SK-N-SH (cell line): Measurements from ENCODE around the gene NRARP.

Source experiments
- ELF1 ChIP-seq: IDR thresholded peaks from 2 replicates; pipeline ENCODE4 v1.4.0; 2012
- EP300 ChIP-seq, 2 experiments: IDR thresholded peaks; 2 replicates each; pipeline versions ENCODE4 v1.4.0 to v1.6.1; 2012; ENCODE audit warnings: borderline replicate concordance in 1 of 2, low read depth in 1 of 2, low read length in 1 of 2
- FOXJ3 ChIP-seq: sonication (generic); formaldehyde crosslinking; IDR thresholded peaks from 2 replicates; pipeline ENCODE4 v1.5.1; 2020; ENCODE audit warnings: mild to moderate bottlenecking, missing genetic modification reagents
- GABPA ChIP-seq: IDR thresholded peaks from 2 replicates; pipeline ENCODE4 v1.4.0; 2012; ENCODE audit warnings: low read depth, mild to moderate bottlenecking
- GATA2 ChIP-seq: sonication (generic); formaldehyde crosslinking; IDR thresholded peaks from 2 replicates; pipeline ENCODE4 v1.5.0; 2020; ENCODE audit warnings: mild to moderate bottlenecking, missing genetic modification reagents
- JUND ChIP-seq: IDR thresholded peaks from 2 replicates; pipeline ENCODE4 v1.4.0; 2012
- NRF1 ChIP-seq: IDR thresholded peaks from 2 replicates; pipeline ENCODE4 v1.6.1; 2012; ENCODE audit warnings: low read depth, mild to moderate bottlenecking, low read length
- POLR2AphosphoS5 ChIP-seq: IDR thresholded peaks from 2 replicates; pipeline ENCODE4 v1.6.1; 2012; ENCODE audit warnings: low read depth, low read length
- TAF1 ChIP-seq: IDR thresholded peaks from 2 replicates; pipeline ENCODE4 v1.6.1; 2012; ENCODE audit warnings: low read depth, mild to moderate bottlenecking, low read length, moderate library complexity, borderline replicate concordance
- TCF12 ChIP-seq: IDR thresholded peaks from 2 replicates; pipeline ENCODE4 v1.4.0; 2012
- YY1 ChIP-seq: IDR thresholded peaks from 2 replicates; pipeline ENCODE4 v1.4.0; 2012; ENCODE audit warnings: low read depth, mild to moderate bottlenecking
- TF ChIP-seq, protein P1 (sequence below): fragments of 200-600 bp; sonication (generic); IDR thresholded peaks from 2 replicates; pipeline ENCODE4 v1.6.1; 2017; ENCODE audit warnings: antibody characterized with exemption, mild to moderate bottlenecking, moderate library complexity
- TF ChIP-seq, protein P2 (sequence below): IDR thresholded peaks from 2 replicates; pipeline ENCODE4 v1.4.0; 2012; ENCODE audit warnings: low read depth, borderline replicate concordance
- TF ChIP-seq, protein P3 (sequence below): IDR thresholded peaks from 2 replicates; pipeline ENCODE4 v1.4.0; 2012; ENCODE audit warnings: low read depth

DNA sequence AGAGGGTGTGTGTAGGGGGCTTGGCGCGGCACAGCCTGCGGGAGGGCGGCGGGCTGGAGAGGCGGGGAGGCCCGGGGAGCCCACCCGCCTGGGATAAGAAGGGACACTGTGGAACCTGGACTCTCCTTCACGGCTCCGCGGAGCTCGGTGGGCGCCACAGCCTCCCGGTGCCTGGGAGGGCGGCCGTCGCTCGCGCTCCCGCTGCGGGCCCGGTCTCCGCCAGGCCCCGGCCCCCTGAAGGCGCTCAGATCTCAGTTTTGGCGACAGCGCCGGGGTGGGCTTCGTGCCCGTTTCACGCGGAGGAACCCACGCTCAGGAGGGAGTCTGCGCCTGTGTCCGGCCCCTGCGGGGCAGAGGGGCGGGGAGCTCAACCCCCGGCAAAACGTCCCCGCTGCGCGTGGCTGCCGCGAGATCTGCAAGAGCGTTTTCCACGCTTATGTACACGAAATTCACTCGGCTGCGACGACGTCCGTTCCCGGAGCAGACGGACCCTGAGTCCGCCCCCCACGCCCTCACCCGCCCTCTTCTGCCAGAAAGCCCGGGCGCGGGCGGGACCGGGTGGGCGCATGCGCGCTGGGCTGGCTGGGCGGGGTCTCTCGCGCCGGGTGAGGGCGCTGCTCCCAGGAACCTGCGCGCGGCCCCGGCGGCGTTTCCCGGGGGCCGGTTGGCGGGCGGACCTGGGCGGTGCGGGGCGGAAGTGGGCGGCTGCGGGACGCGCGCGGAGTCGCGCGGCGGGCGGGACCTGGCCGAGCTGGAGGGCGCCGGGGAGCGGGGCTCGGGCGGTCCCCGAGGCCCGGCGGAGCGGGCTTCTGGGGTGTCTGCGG is 47.2 kb downstream of the NRARP start, which contains the start of gene NELFB:
- TF ChIP-seq, protein P1, sequence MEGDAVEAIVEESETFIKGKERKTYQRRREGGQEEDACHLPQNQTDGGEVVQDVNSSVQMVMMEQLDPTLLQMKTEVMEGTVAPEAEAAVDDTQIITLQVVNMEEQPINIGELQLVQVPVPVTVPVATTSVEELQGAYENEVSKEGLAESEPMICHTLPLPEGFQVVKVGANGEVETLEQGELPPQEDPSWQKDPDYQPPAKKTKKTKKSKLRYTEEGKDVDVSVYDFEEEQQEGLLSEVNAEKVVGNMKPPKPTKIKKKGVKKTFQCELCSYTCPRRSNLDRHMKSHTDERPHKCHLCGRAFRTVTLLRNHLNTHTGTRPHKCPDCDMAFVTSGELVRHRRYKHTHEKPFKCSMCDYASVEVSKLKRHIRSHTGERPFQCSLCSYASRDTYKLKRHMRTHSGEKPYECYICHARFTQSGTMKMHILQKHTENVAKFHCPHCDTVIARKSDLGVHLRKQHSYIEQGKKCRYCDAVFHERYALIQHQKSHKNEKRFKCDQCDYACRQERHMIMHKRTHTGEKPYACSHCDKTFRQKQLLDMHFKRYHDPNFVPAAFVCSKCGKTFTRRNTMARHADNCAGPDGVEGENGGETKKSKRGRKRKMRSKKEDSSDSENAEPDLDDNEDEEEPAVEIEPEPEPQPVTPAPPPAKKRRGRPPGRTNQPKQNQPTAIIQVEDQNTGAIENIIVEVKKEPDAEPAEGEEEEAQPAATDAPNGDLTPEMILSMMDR, result no peak
- TF ChIP-seq TCF12 (no peak), ELF1 (peak; percentile 54; the same call in 1 of the 2 replicates), YY1 (no peak), GABPA (peak; percentile 81), FOXJ3 (CRISPR knock-in tag) (no peak), JUND (no peak), EP300 (IDR thresholded peaks at IDR 0.05; ENCODE audit: borderline replicate concordance in 1 of 2, low read depth in 1 of 2, low read length in 1 of 2) (no peak), NRF1 (peak; percentile 71), POLR2AphosphoS5 (peak; percentile 85; the same call in 1 of the 2 replicates), GATA2 (CRISPR knock-in tag) (no peak), TAF1 (peak; percentile 47; the same call in 1 of the 2 replicates)
- TF ChIP-seq, protein P2, sequence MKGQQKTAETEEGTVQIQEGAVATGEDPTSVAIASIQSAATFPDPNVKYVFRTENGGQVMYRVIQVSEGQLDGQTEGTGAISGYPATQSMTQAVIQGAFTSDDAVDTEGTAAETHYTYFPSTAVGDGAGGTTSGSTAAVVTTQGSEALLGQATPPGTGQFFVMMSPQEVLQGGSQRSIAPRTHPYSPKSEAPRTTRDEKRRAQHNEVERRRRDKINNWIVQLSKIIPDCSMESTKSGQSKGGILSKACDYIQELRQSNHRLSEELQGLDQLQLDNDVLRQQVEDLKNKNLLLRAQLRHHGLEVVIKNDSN, result no peak
- TF ChIP-seq, protein P3, sequence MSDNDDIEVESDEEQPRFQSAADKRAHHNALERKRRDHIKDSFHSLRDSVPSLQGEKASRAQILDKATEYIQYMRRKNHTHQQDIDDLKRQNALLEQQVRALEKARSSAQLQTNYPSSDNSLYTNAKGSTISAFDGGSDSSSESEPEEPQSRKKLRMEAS, result peak; percentile 34; the same call in 1 of the 2 replicates
